Activated CD4-positive, alpha-beta T cell treated with anti-CD3 and anti-CD28 coated beads, Interleukin-2, Interleukin-4, amounts not matched to agents 100 ng/mL and 50 ng/mL, durations not matched to agents 16 hours and 8 hours (primary cell): ENCODE results near the gene ZBTB48.
"Not testable (repeated sequence)": the region's sequence is repeated elsewhere in the genome, so short reads cannot be mapped to it uniquely, and the experiment has no call there.

Source experiments
- DNase-seq: peaks from one replicate; pipeline ENCODE4 v3.0.0-alpha.2; 2020; ENCODE audit warnings: low spot score

Gene ZBTB48

GRCh38 chr1:6634371-6635052, 54.7 kb downstream of the ZBTB48 start:
- no peak for DNase-seq

- no peak for DNase-seq
These were observed 55.5 kb downstream of the ZBTB48 start for GRCh38 chr1:6635161-6635909.

DNA sequence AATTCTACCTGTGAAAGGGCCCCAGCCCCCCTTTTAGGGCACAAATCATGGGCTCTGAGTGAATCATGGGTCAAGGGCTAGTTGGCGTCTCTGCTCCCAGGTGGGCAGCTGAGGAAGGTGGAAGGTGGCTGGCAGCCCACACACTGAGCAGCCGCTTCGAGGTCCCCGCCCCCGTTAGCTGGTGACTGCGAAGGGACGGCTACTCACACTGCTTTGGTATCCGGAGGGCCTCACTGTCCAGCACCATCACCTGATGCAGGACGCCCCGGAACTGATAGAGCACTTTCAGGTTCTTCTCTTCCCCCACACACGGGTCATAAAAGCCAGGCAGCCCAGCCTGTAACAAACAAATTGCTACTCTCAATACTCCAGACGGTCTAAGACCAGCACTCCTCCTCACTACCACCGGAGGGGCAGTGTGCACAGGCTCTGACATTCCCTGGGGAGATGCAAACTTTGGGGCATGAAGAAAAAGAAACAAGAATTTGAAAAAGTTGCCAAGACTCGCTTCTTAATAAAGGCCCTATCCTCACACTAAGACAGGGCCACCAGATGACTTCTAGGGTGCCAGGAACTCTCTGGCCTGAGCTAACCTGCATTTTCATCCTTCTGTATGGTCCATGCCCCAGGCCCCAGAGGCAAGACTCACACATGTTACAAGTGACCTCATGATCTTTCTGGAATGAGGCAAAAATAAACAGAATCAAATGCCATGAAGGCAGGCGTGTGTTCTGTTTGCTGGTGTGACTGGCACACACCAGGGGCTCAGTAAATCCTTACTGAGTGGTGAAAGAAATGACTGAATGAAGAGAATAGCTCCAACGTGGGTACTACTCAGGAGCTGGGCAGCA, 56.3 kb downstream of the ZBTB48 start:
- DNase-seq = no peak

- DNase-seq = not testable (repeated sequence)
These were observed 57.0 kb downstream of the ZBTB48 start for GRCh38 chr1:6636778-6637177.

DNA sequence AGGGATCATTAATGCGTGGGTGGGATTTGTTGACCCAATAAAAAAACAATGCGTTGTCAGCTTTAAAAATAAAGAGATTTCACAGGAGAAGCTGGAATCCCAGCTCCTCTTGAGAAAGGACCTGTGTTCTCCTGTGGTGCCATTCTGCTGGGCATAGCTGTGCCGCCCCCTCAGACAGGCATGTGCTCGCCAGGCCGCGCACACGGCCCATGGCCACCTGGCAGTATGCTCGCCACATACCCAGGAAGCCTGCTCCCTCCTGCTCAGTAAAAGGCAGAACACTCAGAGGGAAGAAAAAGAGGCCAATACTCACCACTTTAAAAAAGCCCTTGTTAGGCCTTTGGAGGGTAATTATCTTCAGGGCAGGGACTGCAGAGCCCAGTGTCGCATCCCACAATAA, 58.0 kb downstream of the ZBTB48 start:
- DNase-seq = no peak

GRCh38 chr1:6638226-6638625, 58.4 kb downstream of the ZBTB48 start:
- no peak for DNase-seq
